SK-N-SH treated with all-trans-retinoic acid at 6 μM for 48 hours (cell line): ENCODE data around the gene KIAA0753.

Experiments used
- ATAC-seq: fragments of 200-7000 bp; cut with Tn5 transposase; 3 replicates; pipeline ENCODE4 v1.9.1; 2020; ENCODE audit warnings: mild to moderate bottlenecking, moderate library complexity
- BACH2 ChIP-seq: fragments of 250-450 bp; sonication (Bioruptor Pico); IDR thresholded peaks from 2 replicates; pipeline ENCODE4 v1.9.0; 2021; ENCODE audit warnings: mild to moderate bottlenecking, borderline replicate concordance
- CSRNP3 ChIP-seq: fragments of 250-450 bp; sonication (Bioruptor Pico); IDR thresholded peaks from 2 replicates; pipeline ENCODE4 v1.5.1; 2021; ENCODE audit warnings: mild to moderate bottlenecking, moderate library complexity
- ESRRG ChIP-seq: fragments of 250-450 bp; sonication (Bioruptor Pico); IDR thresholded peaks from 2 replicates; pipeline ENCODE4 v1.6.1; 2021; ENCODE audit warnings: mild to moderate bottlenecking
- GLIS3 ChIP-seq: fragments of 250-450 bp; sonication (Bioruptor Pico); IDR thresholded peaks from 2 replicates; pipeline ENCODE4 v1.5.0; 2020; ENCODE audit warnings: mild to moderate bottlenecking, moderate library complexity
- ISL1 ChIP-seq: fragments of 250-450 bp; sonication (Bioruptor Pico); IDR thresholded peaks from 2 replicates; pipeline ENCODE4 v2.1.2; 2022; ENCODE audit warnings: mild to moderate bottlenecking, moderate library complexity
- PATZ1 ChIP-seq: fragments of 250-450 bp; sonication (Bioruptor Pico); IDR thresholded peaks from 2 replicates; pipeline ENCODE4 v1.8.0; 2020; ENCODE audit warnings: mild to moderate bottlenecking, moderate library complexity, borderline replicate concordance
- PPARA ChIP-seq: fragments of 250-450 bp; sonication (Bioruptor Pico); IDR thresholded peaks from 2 replicates; pipeline ENCODE4 v1.5.0; 2020; ENCODE audit warnings: mild to moderate bottlenecking, borderline replicate concordance
- RARB ChIP-seq: fragments of 250-450 bp; sonication (Bioruptor Pico); IDR thresholded peaks from 2 replicates; pipeline ENCODE4 v1.8.0; 2021; ENCODE audit warnings: mild to moderate bottlenecking, moderate library complexity
- SNAI2 ChIP-seq: fragments of 250-450 bp; sonication (Bioruptor Pico); IDR thresholded peaks from 2 replicates; pipeline ENCODE4 v1.5.0; 2020; ENCODE audit warnings: mild to moderate bottlenecking, moderate library complexity
- TCF4 ChIP-seq: fragments of 250-450 bp; sonication (Bioruptor Pico); IDR thresholded peaks from 2 replicates; pipeline ENCODE4 v1.8.0; 2021; ENCODE audit warnings: mild to moderate bottlenecking, moderate library complexity, borderline replicate concordance
- ZC3H10 ChIP-seq: fragments of 250-450 bp; sonication (Bioruptor Pico); IDR thresholded peaks from 2 replicates; pipeline ENCODE4 v1.5.1; 2021; ENCODE audit warnings: mild to moderate bottlenecking, moderate library complexity
- ZFP3 ChIP-seq: fragments of 250-450 bp; sonication (Bioruptor Pico); IDR thresholded peaks from 2 replicates; pipeline ENCODE4 v1.5.0; 2020; ENCODE audit warnings: mild to moderate bottlenecking, moderate library complexity
- ZNF565 ChIP-seq: fragments of 450-650 bp; formaldehyde crosslinking; conservative IDR thresholded peaks from 2 replicates; pipeline ENCODE4 v1.5.0; 2020; ENCODE audit warnings: low read depth, mild to moderate bottlenecking, moderate library complexity
- ZNF8 ChIP-seq: fragments of 450-650 bp; formaldehyde crosslinking; IDR thresholded peaks from 2 replicates; pipeline ENCODE4 v1.5.0; 2020; ENCODE audit warnings: mild to moderate bottlenecking, moderate library complexity
- TF ChIP-seq, protein P1 (sequence below): fragments of 250-450 bp; sonication (Bioruptor Pico); IDR thresholded peaks from 2 replicates; pipeline ENCODE4 v1.5.1; 2020; ENCODE audit warnings: low read depth, mild to moderate bottlenecking, moderate library complexity
- TF ChIP-seq, protein P2 (sequence below): fragments of 250-450 bp; sonication (Bioruptor Pico); IDR thresholded peaks from 2 replicates; pipeline ENCODE4 v1.5.0; 2020; ENCODE audit warnings: mild to moderate bottlenecking, moderate library complexity
- TF ChIP-seq, protein P3 (sequence below): fragments of 250-450 bp; sonication (Bioruptor Pico); IDR thresholded peaks from 2 replicates; pipeline ENCODE4 v1.8.0; 2021; ENCODE audit warnings: low read depth, mild to moderate bottlenecking, moderate library complexity, borderline replicate concordance

Gene KIAA0753

DNA sequence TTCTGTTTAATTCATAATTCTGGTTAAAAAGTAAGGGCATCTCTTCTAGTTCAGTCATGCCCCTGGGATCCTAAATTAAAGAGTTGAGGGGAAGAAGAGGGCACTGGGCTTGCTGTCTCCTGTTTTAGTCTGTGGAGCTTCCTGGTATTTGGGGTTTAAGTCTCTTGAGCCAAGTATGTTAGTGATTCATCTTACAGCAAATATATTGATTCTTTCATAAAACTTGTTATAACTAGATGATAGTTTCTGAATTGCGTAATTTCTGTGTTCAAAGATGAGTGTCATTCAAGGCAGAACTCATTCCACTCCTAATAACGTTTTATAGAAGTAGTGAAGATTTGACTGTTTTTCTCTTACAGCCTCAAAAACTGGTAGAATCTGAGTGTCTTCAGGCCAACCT, 2.1 kb upstream of the KIAA0753 start:
- no peak for ATAC-seq
- TF ChIP-seq, protein P1, sequence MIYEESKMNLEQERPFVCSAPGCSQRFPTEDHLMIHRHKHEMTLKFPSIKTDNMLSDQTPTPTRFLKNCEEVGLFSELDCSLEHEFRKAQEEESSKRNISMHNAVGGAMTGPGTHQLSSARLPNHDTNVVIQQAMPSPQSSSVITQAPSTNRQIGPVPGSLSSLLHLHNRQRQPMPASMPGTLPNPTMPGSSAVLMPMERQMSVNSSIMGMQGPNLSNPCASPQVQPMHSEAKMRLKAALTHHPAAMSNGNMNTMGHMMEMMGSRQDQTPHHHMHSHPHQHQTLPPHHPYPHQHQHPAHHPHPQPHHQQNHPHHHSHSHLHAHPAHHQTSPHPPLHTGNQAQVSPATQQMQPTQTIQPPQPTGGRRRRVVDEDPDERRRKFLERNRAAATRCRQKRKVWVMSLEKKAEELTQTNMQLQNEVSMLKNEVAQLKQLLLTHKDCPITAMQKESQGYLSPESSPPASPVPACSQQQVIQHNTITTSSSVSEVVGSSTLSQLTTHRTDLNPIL: no peak
- TF ChIP-seq ISL1 (CRISPR knock-in tag): no peak

- ATAC-seq: peak; percentile 54
- TF ChIP-seq ZFP3: peak; percentile 5; the same call in 1 of the 2 replicates
- no peak for TF ChIP-seq ZNF8
- TF ChIP-seq, all 23 proteins: peak for 1
These were observed 844 bp upstream of the KIAA0753 start for GRCh38 chr17:6641247-6641863.

DNA sequence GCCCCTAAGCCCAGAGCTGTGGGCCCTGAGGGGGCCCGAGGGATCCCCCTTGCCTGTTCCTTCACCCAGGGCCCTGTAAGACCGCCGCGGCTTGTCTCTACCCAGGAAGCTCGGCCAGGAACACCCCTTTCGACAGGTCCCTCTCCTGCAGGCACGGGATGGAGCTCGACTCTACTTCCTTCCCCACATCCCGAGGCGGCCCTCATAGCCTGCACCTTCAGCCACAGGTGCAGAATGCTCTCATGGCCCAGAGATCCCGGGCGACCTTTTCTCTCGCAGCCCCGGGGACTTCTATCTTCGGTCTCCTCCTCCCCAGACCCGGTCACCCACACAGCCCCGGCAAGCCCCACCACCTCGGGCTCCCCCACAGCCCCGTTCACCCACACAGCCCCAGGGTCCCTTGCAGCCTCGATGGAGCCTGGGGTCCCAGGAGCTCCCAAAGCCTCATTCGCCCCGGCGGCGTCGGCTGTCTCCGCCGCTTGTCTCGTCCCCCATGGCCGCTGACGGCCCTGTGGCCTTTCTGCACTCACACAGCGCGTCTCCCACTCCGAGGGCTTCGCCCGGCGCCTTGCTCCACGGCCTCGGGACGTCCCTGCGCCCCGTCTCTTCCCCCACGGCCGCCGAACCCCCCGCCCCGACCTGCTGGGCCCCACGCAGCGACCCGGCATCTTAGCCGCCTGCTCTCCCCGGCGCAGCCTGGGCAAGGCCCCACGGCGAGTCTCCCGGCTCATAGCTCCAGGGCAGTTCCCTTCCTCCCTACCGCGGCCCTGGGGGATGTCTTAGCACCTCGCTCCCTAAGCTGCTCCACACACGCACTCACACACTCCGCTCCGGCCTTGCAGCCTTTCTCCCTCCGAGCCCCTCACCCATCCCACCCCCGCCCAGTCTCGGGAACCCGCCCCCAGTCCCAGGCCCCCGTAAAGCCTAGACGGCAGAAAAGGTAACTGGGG, 650 bp downstream of the KIAA0753 start:
- TF ChIP-seq, protein P1: no peak
- TF ChIP-seq TCF4 (CRISPR knock-in tag) (no peak), PATZ1 (CRISPR knock-in tag) (no peak), ZNF565 (no peak), RARB (CRISPR knock-in tag) (no peak), PPARA (no peak), BACH2 (CRISPR knock-in tag) (no peak), GLIS3 (CRISPR knock-in tag) (no peak), ESRRG (CRISPR knock-in tag) (no peak), ZNF8 (no peak), ISL1 (CRISPR knock-in tag) (no peak), SNAI2 (CRISPR knock-in tag) (no peak), ZFP3 (no peak), ZC3H10 (CRISPR knock-in tag) (no peak), CSRNP3 (CRISPR knock-in tag) (no peak)
- TF ChIP-seq, protein P2, sequence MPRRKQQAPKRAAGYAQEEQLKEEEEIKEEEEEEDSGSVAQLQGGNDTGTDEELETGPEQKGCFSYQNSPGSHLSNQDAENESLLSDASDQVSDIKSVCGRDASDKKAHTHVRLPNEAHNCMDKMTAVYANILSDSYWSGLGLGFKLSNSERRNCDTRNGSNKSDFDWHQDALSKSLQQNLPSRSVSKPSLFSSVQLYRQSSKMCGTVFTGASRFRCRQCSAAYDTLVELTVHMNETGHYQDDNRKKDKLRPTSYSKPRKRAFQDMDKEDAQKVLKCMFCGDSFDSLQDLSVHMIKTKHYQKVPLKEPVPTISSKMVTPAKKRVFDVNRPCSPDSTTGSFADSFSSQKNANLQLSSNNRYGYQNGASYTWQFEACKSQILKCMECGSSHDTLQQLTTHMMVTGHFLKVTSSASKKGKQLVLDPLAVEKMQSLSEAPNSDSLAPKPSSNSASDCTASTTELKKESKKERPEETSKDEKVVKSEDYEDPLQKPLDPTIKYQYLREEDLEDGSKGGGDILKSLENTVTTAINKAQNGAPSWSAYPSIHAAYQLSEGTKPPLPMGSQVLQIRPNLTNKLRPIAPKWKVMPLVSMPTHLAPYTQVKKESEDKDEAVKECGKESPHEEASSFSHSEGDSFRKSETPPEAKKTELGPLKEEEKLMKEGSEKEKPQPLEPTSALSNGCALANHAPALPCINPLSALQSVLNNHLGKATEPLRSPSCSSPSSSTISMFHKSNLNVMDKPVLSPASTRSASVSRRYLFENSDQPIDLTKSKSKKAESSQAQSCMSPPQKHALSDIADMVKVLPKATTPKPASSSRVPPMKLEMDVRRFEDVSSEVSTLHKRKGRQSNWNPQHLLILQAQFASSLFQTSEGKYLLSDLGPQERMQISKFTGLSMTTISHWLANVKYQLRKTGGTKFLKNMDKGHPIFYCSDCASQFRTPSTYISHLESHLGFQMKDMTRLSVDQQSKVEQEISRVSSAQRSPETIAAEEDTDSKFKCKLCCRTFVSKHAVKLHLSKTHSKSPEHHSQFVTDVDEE (CRISPR knock-in tag): no peak
- TF ChIP-seq, protein P3, sequence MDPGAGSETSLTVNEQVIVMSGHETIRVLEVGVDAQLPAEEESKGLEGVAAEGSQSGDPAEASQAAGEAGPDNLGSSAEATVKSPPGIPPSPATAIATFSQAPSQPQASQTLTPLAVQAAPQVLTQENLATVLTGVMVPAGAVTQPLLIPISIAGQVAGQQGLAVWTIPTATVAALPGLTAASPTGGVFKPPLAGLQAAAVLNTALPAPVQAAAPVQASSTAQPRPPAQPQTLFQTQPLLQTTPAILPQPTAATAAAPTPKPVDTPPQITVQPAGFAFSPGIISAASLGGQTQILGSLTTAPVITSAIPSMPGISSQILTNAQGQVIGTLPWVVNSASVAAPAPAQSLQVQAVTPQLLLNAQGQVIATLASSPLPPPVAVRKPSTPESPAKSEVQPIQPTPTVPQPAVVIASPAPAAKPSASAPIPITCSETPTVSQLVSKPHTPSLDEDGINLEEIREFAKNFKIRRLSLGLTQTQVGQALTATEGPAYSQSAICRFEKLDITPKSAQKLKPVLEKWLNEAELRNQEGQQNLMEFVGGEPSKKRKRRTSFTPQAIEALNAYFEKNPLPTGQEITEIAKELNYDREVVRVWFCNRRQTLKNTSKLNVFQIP (CRISPR knock-in tag): no peak
- ATAC-seq: peak; percentile 73
